HEK293 (cell line): ENCODE data around the gene MBP.

Source experiments
- SCRT1 ChIP-seq: fragments of 450-650 bp; formaldehyde crosslinking; IDR thresholded peaks from 2 replicates; pipeline ENCODE4 v1.5.1; 2016; ENCODE audit warnings: missing biosample characterization, missing genetic modification characterization, borderline replicate concordance
- ZBTB17 ChIP-seq: fragments of 450-650 bp; formaldehyde crosslinking; IDR thresholded peaks from 2 replicates; pipeline ENCODE4 v1.5.1; 2016; ENCODE audit warnings: missing biosample characterization, missing genetic modification characterization
- ZNF121 ChIP-seq: fragments of 450-650 bp; formaldehyde crosslinking; IDR thresholded peaks from 2 replicates; pipeline ENCODE4 v1.5.1; 2016; ENCODE audit warnings: missing biosample characterization, missing genetic modification characterization
- ZNF416 ChIP-seq: fragments of 450-650 bp; formaldehyde crosslinking; IDR thresholded peaks from 2 replicates; pipeline ENCODE4 v1.5.1; 2016; ENCODE audit warnings: missing biosample characterization, missing genetic modification characterization
- ZNF529 ChIP-seq: fragments of 450-650 bp; formaldehyde crosslinking; IDR thresholded peaks from 2 replicates; pipeline ENCODE4 v1.5.1; 2017; ENCODE audit warnings: missing genetic modification characterization, missing biosample characterization; ENCODE audit not compliant: insufficient replicate concordance
- TF ChIP-seq, protein P1 (sequence below): fragments of 450-650 bp; formaldehyde crosslinking; IDR thresholded peaks from 2 replicates; pipeline ENCODE4 v1.5.1; 2016; ENCODE audit warnings: missing biosample characterization, missing genetic modification characterization
- TF ChIP-seq, protein P2 (sequence below): fragments of 450-650 bp; formaldehyde crosslinking; IDR thresholded peaks from 2 replicates; pipeline ENCODE4 v1.5.1; 2016; ENCODE audit warnings: missing biosample characterization, missing genetic modification characterization

- TF ChIP-seq, protein P1, sequence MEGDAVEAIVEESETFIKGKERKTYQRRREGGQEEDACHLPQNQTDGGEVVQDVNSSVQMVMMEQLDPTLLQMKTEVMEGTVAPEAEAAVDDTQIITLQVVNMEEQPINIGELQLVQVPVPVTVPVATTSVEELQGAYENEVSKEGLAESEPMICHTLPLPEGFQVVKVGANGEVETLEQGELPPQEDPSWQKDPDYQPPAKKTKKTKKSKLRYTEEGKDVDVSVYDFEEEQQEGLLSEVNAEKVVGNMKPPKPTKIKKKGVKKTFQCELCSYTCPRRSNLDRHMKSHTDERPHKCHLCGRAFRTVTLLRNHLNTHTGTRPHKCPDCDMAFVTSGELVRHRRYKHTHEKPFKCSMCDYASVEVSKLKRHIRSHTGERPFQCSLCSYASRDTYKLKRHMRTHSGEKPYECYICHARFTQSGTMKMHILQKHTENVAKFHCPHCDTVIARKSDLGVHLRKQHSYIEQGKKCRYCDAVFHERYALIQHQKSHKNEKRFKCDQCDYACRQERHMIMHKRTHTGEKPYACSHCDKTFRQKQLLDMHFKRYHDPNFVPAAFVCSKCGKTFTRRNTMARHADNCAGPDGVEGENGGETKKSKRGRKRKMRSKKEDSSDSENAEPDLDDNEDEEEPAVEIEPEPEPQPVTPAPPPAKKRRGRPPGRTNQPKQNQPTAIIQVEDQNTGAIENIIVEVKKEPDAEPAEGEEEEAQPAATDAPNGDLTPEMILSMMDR (tag by site-specific recombination): no peak
- TF ChIP-seq SCRT1 (tag by site-specific recombination) (no peak), ZNF416 (tag by site-specific recombination) (no peak), ZNF529 (tag by site-specific recombination) (no peak), ZBTB17 (tag by site-specific recombination) (no peak), ZNF121 (tag by site-specific recombination) (no peak)
- TF ChIP-seq, protein P2, sequence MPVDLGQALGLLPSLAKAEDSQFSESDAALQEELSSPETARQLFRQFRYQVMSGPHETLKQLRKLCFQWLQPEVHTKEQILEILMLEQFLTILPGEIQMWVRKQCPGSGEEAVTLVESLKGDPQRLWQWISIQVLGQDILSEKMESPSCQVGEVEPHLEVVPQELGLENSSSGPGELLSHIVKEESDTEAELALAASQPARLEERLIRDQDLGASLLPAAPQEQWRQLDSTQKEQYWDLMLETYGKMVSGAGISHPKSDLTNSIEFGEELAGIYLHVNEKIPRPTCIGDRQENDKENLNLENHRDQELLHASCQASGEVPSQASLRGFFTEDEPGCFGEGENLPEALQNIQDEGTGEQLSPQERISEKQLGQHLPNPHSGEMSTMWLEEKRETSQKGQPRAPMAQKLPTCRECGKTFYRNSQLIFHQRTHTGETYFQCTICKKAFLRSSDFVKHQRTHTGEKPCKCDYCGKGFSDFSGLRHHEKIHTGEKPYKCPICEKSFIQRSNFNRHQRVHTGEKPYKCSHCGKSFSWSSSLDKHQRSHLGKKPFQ: no peak
Measured at GRCh38 chr18:77012120-77012519, 120.5 kb downstream of the MBP start.
